Measurements from ENCODE around the gene PCDHA1.

- TF ChIP-seq, protein P1, sequence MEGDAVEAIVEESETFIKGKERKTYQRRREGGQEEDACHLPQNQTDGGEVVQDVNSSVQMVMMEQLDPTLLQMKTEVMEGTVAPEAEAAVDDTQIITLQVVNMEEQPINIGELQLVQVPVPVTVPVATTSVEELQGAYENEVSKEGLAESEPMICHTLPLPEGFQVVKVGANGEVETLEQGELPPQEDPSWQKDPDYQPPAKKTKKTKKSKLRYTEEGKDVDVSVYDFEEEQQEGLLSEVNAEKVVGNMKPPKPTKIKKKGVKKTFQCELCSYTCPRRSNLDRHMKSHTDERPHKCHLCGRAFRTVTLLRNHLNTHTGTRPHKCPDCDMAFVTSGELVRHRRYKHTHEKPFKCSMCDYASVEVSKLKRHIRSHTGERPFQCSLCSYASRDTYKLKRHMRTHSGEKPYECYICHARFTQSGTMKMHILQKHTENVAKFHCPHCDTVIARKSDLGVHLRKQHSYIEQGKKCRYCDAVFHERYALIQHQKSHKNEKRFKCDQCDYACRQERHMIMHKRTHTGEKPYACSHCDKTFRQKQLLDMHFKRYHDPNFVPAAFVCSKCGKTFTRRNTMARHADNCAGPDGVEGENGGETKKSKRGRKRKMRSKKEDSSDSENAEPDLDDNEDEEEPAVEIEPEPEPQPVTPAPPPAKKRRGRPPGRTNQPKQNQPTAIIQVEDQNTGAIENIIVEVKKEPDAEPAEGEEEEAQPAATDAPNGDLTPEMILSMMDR (IDR thresholded peaks at IDR 0.05; ENCODE audit: insufficient read depth, low read length, poor library complexity, severe bottlenecking): no peak
- TF ChIP-seq EZH2phosphoT487 (conservative IDR thresholded peaks at IDR 0.05; ENCODE audit: low read length): no peak
Measured at GRCh38 chr5:140953234-140953633, 167.3 kb downstream of the PCDHA1 start.
